Endothelial cell of umbilical vein (primary cell): ENCODE results near the gene KIAA0753. TPM values are rescaled to one million over a fixed set of nuclear protein-coding genes. Genes with fewer than 3 reads are reported as not detected.

ENCODE experiments used
- BruUV-seq: library from RNA; stranded (reverse); fragments of 400-500 nt; replicated peaks from 2 replicates; lab custom pipeline; 2021; lab: Mats Ljungman, UMichigan
- CTCF ChIA-PET: fragments of 300-600, 350-600 bp; sonication (Branson Sonifier 250); formaldehyde crosslinking; loops from one replicate; lab custom pipeline; 2021; ENCODE audit warnings: antibody characterized with exemption, inconsistent platforms; lab: Charles Lee
- POLR2A ChIA-PET: fragments of 300-600, 350-600 bp; sonication (Branson Sonifier 250); formaldehyde crosslinking; loops from one replicate; lab custom pipeline; 2021; ENCODE audit warnings: antibody characterized with exemption, inconsistent platforms; lab: Charles Lee
- DNase-seq: peaks from one replicate; pipeline ENCODE4 v3.0.0-alpha.2; 2011; ENCODE audit warnings: low read depth, low spot score
- FAIRE-seq: peaks from 2 replicates; lab custom pipeline; 2011; peaks lifted over from hg19 to GRCh38; lab: Jason Lieb, UNC
- H2AFZ ChIP-seq: 2 replicates; pipeline ENCODE4 v1.6.0; 2012; ENCODE audit warnings: low read depth, low read length, control low read depth, inconsistent platforms
- H3K27ac ChIP-seq: 2 replicates; pipeline ENCODE4 v1.5.1; 2011; ENCODE audit warnings: low read depth, mild to moderate bottlenecking, control low read depth, low read length, moderate library complexity; ENCODE audit not compliant: insufficient read depth
- H3K27me3 ChIP-seq, 2 experiments: 2 replicates each; pipeline versions ENCODE4 v1.6.0 to v1.6.1; 2011; ENCODE audit warnings: low read length in 2 of 2, mixed read lengths in 1 of 2; ENCODE audit not compliant: control insufficient read depth in 2 of 2, insufficient read depth in 2 of 2
- H3K36me3 ChIP-seq, 2 experiments: 2 replicates in 1 of 2; 3 replicates in 1 of 2; pipeline ENCODE4 v1.5.1; 2011; ENCODE audit warnings: low read length in 2 of 2, mild to moderate bottlenecking in 1 of 2, moderate library complexity in 1 of 2; ENCODE audit not compliant: control insufficient read depth in 2 of 2, insufficient read depth in 2 of 2; ENCODE audit errors: extremely low read depth in 1 of 2
- H3K4me1 ChIP-seq: 3 replicates; pipeline ENCODE4 v1.5.1; 2011; ENCODE audit warnings: mild to moderate bottlenecking, low read length; ENCODE audit not compliant: control insufficient read depth, insufficient read depth; ENCODE audit errors: extremely low read depth
- H3K4me2 ChIP-seq: 2 replicates; pipeline ENCODE4 v1.6.1; 2011; ENCODE audit warnings: low read length, control low read depth, mixed read lengths; ENCODE audit not compliant: insufficient read depth
- H3K4me3 ChIP-seq, 3 experiments: fragments of 200-600 bp in 1 of 3; sonication (generic), shearing (Covaris generic) in 1 of 3; replicated peaks in 1 of 3; 2 replicates each; pipeline ENCODE4 v1.5.1; 2011 to 2016; ENCODE audit warnings: control low read depth in 3 of 3, low read length in 3 of 3, mild to moderate bottlenecking in 2 of 3, inconsistent platforms in 1 of 3, low read depth in 1 of 3, moderate library complexity in 1 of 3; ENCODE audit not compliant: insufficient read depth in 1 of 3
- H3K79me2 ChIP-seq: 2 replicates; pipeline ENCODE4 v1.6.0; 2012; ENCODE audit warnings: low read length, inconsistent platforms; ENCODE audit not compliant: control insufficient read depth, insufficient read depth
- H3K9ac ChIP-seq: replicated peaks from 2 replicates; pipeline ENCODE3; 2011; ENCODE audit warnings: low read length, control low read depth; ENCODE audit not compliant: insufficient read depth; ENCODE audit errors: extremely low read depth
- H3K9me1 ChIP-seq: replicated peaks from 3 replicates; pipeline ENCODE4 v1.6.0; 2011; ENCODE audit warnings: mild to moderate bottlenecking, low read length; ENCODE audit not compliant: control insufficient read depth, insufficient read depth; ENCODE audit errors: extremely low read depth
- H3K9me3 ChIP-seq: replicated peaks from 2 replicates; pipeline ENCODE4 v1.5.1; 2012; ENCODE audit warnings: low read length, inconsistent platforms; ENCODE audit not compliant: control insufficient read depth, insufficient read depth
- H4K20me1 ChIP-seq: replicated peaks from 2 replicates; pipeline ENCODE3; 2011; ENCODE audit warnings: mild to moderate bottlenecking, low read length; ENCODE audit not compliant: control insufficient read depth, insufficient read depth; ENCODE audit errors: extremely low read depth
- CTCF ChIP-seq, 2 donors: IDR thresholded peaks; 1 replicate in 1 of 2; 2 replicates in 1 of 2; pipeline ENCODE4 v1.5.1; 2011; ENCODE audit warnings: low read length in 2 of 2, mild to moderate bottlenecking in 2 of 2, moderate library complexity in 2 of 2, control low read depth in 1 of 2, inconsistent platforms in 1 of 2, low read depth in 1 of 2; ENCODE audit not compliant: insufficient read depth in 1 of 2; ENCODE audit errors: extremely low read depth in 1 of 2
- EZH2 ChIP-seq: IDR thresholded peaks from 2 replicates; pipeline ENCODE4 v1.6.1; 2012; ENCODE audit warnings: borderline replicate concordance, low read depth, mild to moderate bottlenecking, moderate library complexity, low read length, inconsistent platforms; ENCODE audit not compliant: severe bottlenecking
- FOS ChIP-seq: IDR thresholded peaks from 2 replicates; pipeline ENCODE4 v1.6.1; 2011; ENCODE audit warnings: mild to moderate bottlenecking, low read length, moderate library complexity, borderline replicate concordance; ENCODE audit not compliant: insufficient read depth
- GATA2 ChIP-seq: IDR thresholded peaks from 2 replicates; pipeline ENCODE4 v1.7.0; 2011; ENCODE audit warnings: low read depth, mild to moderate bottlenecking, moderate library complexity, mixed read lengths, low read length; ENCODE audit not compliant: insufficient read length, insufficient read depth
- JUN ChIP-seq: IDR thresholded peaks from 2 replicates; pipeline ENCODE4 v1.6.1; 2011; ENCODE audit warnings: borderline replicate concordance, low read depth; ENCODE audit not compliant: insufficient read length, insufficient read depth
- MAX ChIP-seq: IDR thresholded peaks from 2 replicates; pipeline ENCODE4 v1.6.1; 2011; ENCODE audit not compliant: insufficient read depth, insufficient read length
- POLR2A ChIP-seq: IDR thresholded peaks from 2 replicates; pipeline ENCODE4 v1.6.1; 2012; ENCODE audit warnings: low read depth, mild to moderate bottlenecking, control low read depth, low read length
- POLR2AphosphoS5 ChIP-seq: IDR thresholded peaks from 2 replicates; pipeline ENCODE4 v1.6.1; 2012; ENCODE audit warnings: low read depth, mild to moderate bottlenecking, control low read depth, low read length, moderate library complexity; ENCODE audit not compliant: insufficient read depth
- dilution Hi-C: fragments of 300-500 bp; cut with MboI; formaldehyde crosslinking; loops from one replicate; pipeline ENCODE4 v1.15.0; 2019; ENCODE audit warnings: low sequenced_read_pairs; ENCODE audit not compliant: extremely low pct_ligation_motif_present
- intact Hi-C: fragments of 100-400 bp; cut with micrococcal nuclease; formaldehyde crosslinking; loops from one replicate; pipeline ENCODE4 v1.10.0; 2022
- polyA plus RNA-seq, 4 experiments: library from polyadenylated mRNA; depleted of rRNA in 3 of 4; stranded (reverse) in 3 of 4; unstranded in 1 of 4; fragments of >200 nt; gene quantifications; 2 replicates each; pipeline versions ENCODE4 v1.2.1 to v1.2.3, GENCODE V29; 2011 to 2012; ENCODE audit warnings: missing spikeins in 1 of 4
- total RNA-seq: library from RNA; stranded (reverse); gene quantifications from 2 replicates; pipeline ENCODE4 v1.2.3, GENCODE V29; 2021

KIAA0753 gene
- total and polyA plus RNA-seq, 2 donors (not counting 3 experiments of a cell fraction or from before 2014, with no cell fraction given) = 5.3 to 23.9 TPM

- Histone ChIP-seq H3K36me3 (no peaks in the 10 kb centered on the region), H3K27ac (no peak overlapping the region), H3K4me3 (no peak overlapping the region), H3K9me3 (no peaks in the 10 kb centered on the region), H3K79me2 (no peaks in the 10 kb centered on the region), H4K20me1 (no peaks in the 10 kb centered on the region), H3K9ac (no peak overlapping the region), H3K4me2 (no peak overlapping the region), H2AFZ (no peak overlapping the region), H3K9me1 (no peaks in the 10 kb centered on the region), H3K4me1 (no peaks in the 10 kb centered on the region), H3K27me3 (peaks cover 2 to 7% of the 10 kb centered on the region in 2 experiments)
- BruUV-seq = no TSS peak
- dilution Hi-C loops = no loop called here
- intact Hi-C loops = no loop called here
- TF ChIP-seq MAX (no peak), CTCF (IDR thresholded peaks at IDR 0.05; ENCODE audit: extremely low read depth in 1 of 2, insufficient read depth in 1 of 2, low read depth in 1 of 2, low read length in 2 of 2) (no peak), POLR2A (no peak), POLR2AphosphoS5 (no peak)
- POLR2A ChIA-PET = no interaction called here
- FAIRE-seq (no peak), DNase-seq (no peak)
- CTCF ChIA-PET = interaction anchor here (1.6 kb wide), 1 partner anchor 9 kb away, joined by 7 read pairs; no protein-coding TSS in a partner anchor
Measured at GRCh38 chr17:6675201-6675825, 34.8 kb upstream of the KIAA0753 start.

GRCh38 chr17:6674586-6674985 is 34.1 kb upstream of the KIAA0753 start:
- Histone ChIP-seq H3K27me3 (peaks cover 2 to 7% of the 10 kb centered on the region in 2 experiments), H3K4me2 (no peak overlapping the region), H3K4me3 (no peak overlapping the region), H3K4me1 (no peaks in the 10 kb centered on the region), H3K27ac (no peak overlapping the region), H4K20me1 (no peaks in the 10 kb centered on the region), H3K9ac (no peak overlapping the region), H2AFZ (no peak overlapping the region), H3K36me3 (no peaks in the 10 kb centered on the region), H3K9me3 (no peaks in the 10 kb centered on the region), H3K9me1 (no peaks in the 10 kb centered on the region), H3K79me2 (no peaks in the 10 kb centered on the region)
- ChIA-PET POLR2A (no interaction called here), CTCF (no interaction called here)
- no TSS peak for BruUV-seq
- no peak for TF ChIP-seq POLR2A
- TF ChIP-seq MAX = no peak
- no peak for TF ChIP-seq FOS
- TF ChIP-seq POLR2AphosphoS5 = no peak
- no peak for TF ChIP-seq GATA2
- no peak for TF ChIP-seq JUN
- no peak for TF ChIP-seq CTCF (IDR thresholded peaks at IDR 0.05; ENCODE audit: extremely low read depth in 1 of 2, insufficient read depth in 1 of 2, low read depth in 1 of 2, low read length in 2 of 2)
- no peak for TF ChIP-seq EZH2
- FAIRE-seq (no peak), DNase-seq (no peak)
- dilution Hi-C loops (no loop called here), intact Hi-C loops (no loop called here)
